HEK293 (cell line): ENCODE measurements around the gene OPCML.

Experiments
- CTCF ChIA-PET: fragments of 350-600 bp; formaldehyde crosslinking; extraction: SDS; loops from one replicate; lab custom pipeline; 2021; ENCODE audit warnings: antibody characterized with exemption; lab: Yijun Ruan, JAX
- POLR2A ChIA-PET: fragments of 300-600 bp; formaldehyde crosslinking; extraction: SDS; loops from one replicate; lab custom pipeline; 2020; ENCODE audit warnings: antibody characterized with exemption, inconsistent platforms; lab: Yijun Ruan, JAX
- H3K27ac ChIP-seq: fragments of 200-500 bp; sonication (Bioruptor generic); 2 replicates; pipeline ENCODE4 v1.5.1; 2014; ENCODE audit warnings: low read depth, low read length, control low read depth, inconsistent platforms; ENCODE audit errors: extremely low read depth
- H3K36me3 ChIP-seq, 2 experiments: fragments of 200-500 bp in 1 of 2; sonication (Bioruptor generic) in 1 of 2; 1 replicate in 1 of 2; 2 replicates in 1 of 2; pipeline ENCODE4 v1.5.1; 2014 to 2017; ENCODE audit warnings: inconsistent platforms in 2 of 2, low read length in 2 of 2; ENCODE audit not compliant: control insufficient read depth in 2 of 2, insufficient read depth in 1 of 2
- H3K4me1 ChIP-seq: fragments of 200-500 bp; sonication (Bioruptor generic); 2 replicates; pipeline ENCODE4 v1.5.1; 2014; ENCODE audit warnings: mild to moderate bottlenecking, low read length, inconsistent platforms; ENCODE audit not compliant: control insufficient read depth, insufficient read depth
- H3K4me3 ChIP-seq: 2 replicates; pipeline ENCODE4 v1.5.1; 2011; ENCODE audit warnings: low read depth, mild to moderate bottlenecking, control low read depth, low read length, moderate library complexity
- H3K9me3 ChIP-seq: fragments of 200-500 bp; sonication (Bioruptor generic); 2 replicates; pipeline ENCODE4 v1.5.1; 2014; ENCODE audit warnings: low read depth, low read length, inconsistent platforms; ENCODE audit not compliant: control insufficient read depth, insufficient read depth
- GLIS2 ChIP-seq: fragments of 450-650 bp; formaldehyde crosslinking; IDR thresholded peaks from 2 replicates; pipeline ENCODE4 v1.5.1; 2016; ENCODE audit warnings: missing biosample characterization, missing genetic modification characterization
- HOXA7 ChIP-seq: sonication (generic); formaldehyde crosslinking; IDR thresholded peaks from 2 replicates; pipeline ENCODE4 v1.8.1; 2022; ENCODE audit warnings: missing genetic modification reagents, borderline replicate concordance
- HOXD13 ChIP-seq: sonication (generic); formaldehyde crosslinking; IDR thresholded peaks from 2 replicates; pipeline ENCODE4 v1.8.0; 2022; ENCODE audit warnings: missing genetic modification reagents, borderline replicate concordance
- IKZF3 ChIP-seq: fragments of 450-650 bp; IDR thresholded peaks from 2 replicates; pipeline ENCODE4 v1.5.0; 2018; ENCODE audit warnings: missing biosample characterization, mild to moderate bottlenecking, missing genetic modification characterization, moderate library complexity
- KLF1 ChIP-seq: fragments of 450-650 bp; formaldehyde crosslinking; IDR thresholded peaks from 2 replicates; pipeline ENCODE4 v1.5.1; 2016; ENCODE audit warnings: missing biosample characterization, missing genetic modification characterization
- MEIS1 ChIP-seq: sonication (generic); formaldehyde crosslinking; IDR thresholded peaks from 2 replicates; pipeline ENCODE4 v1.8.1; 2022; ENCODE audit warnings: missing genetic modification reagents, mild to moderate bottlenecking, borderline replicate concordance
- PRDM6 ChIP-seq: fragments of 450-650 bp; formaldehyde crosslinking; IDR thresholded peaks from 2 replicates; pipeline ENCODE4 v1.5.1; 2017; ENCODE audit warnings: missing biosample characterization, missing genetic modification characterization
- SP3 ChIP-seq: fragments of 450-650 bp; formaldehyde crosslinking; IDR thresholded peaks from 2 replicates; pipeline ENCODE4 v1.5.1; 2016; ENCODE audit warnings: missing biosample characterization, missing genetic modification characterization
- ZBTB1 ChIP-seq: fragments of 450-650 bp; formaldehyde crosslinking; IDR thresholded peaks from 2 replicates; pipeline ENCODE4 v1.5.1; 2016; ENCODE audit warnings: missing biosample characterization, missing genetic modification characterization
- ZBTB10 ChIP-seq: fragments of 450-650 bp; formaldehyde crosslinking; IDR thresholded peaks from 2 replicates; pipeline ENCODE4 v1.5.1; 2016; ENCODE audit warnings: missing biosample characterization, missing genetic modification characterization
- ZBTB26 ChIP-seq: fragments of 450-650 bp; formaldehyde crosslinking; optimal IDR thresholded peaks from 2 replicates; pipeline ENCODE3; 2016; ENCODE audit warnings: missing biosample characterization, mild to moderate bottlenecking, missing genetic modification characterization
- ZBTB7A ChIP-seq: fragments of 450-650 bp; formaldehyde crosslinking; IDR thresholded peaks from 2 replicates; pipeline ENCODE4 v1.5.1; 2016; ENCODE audit warnings: low read depth, missing biosample characterization, missing genetic modification characterization
- ZNF112 ChIP-seq: fragments of 450-650 bp; formaldehyde crosslinking; IDR thresholded peaks from 2 replicates; pipeline ENCODE4 v1.5.0; 2017; ENCODE audit warnings: missing biosample characterization, missing genetic modification characterization
- ZNF133 ChIP-seq: fragments of 450-650 bp; formaldehyde crosslinking; IDR thresholded peaks from 2 replicates; pipeline ENCODE4 v1.5.1; 2016; ENCODE audit warnings: missing biosample characterization, missing genetic modification characterization
- ZNF146 ChIP-seq: fragments of 450-650 bp; formaldehyde crosslinking; IDR thresholded peaks from 2 replicates; pipeline ENCODE4 v1.5.1; 2016; ENCODE audit warnings: missing biosample characterization, missing genetic modification characterization
- ZNF19 ChIP-seq: fragments of 450-650 bp; formaldehyde crosslinking; IDR thresholded peaks from 2 replicates; pipeline ENCODE4; 2016; ENCODE audit warnings: missing biosample characterization, missing genetic modification characterization, low read depth
- ZNF202 ChIP-seq: fragments of 450-650 bp; formaldehyde crosslinking; IDR thresholded peaks from 2 replicates; pipeline ENCODE4 v1.5.1; 2016; ENCODE audit warnings: missing biosample characterization, missing genetic modification characterization, borderline replicate concordance
- ZNF248 ChIP-seq: fragments of 450-650 bp; formaldehyde crosslinking; IDR thresholded peaks from 2 replicates; pipeline ENCODE4 v1.5.1; 2017; ENCODE audit warnings: missing biosample characterization, missing genetic modification characterization
- ZNF324 ChIP-seq: fragments of 450-650 bp; formaldehyde crosslinking; IDR thresholded peaks from 2 replicates; pipeline ENCODE4 v1.5.1; 2016; ENCODE audit warnings: missing biosample characterization, missing genetic modification characterization
- ZNF362 ChIP-seq: fragments of 450-650 bp; formaldehyde crosslinking; IDR thresholded peaks from 2 replicates; pipeline ENCODE4 v1.5.1; 2016; ENCODE audit warnings: missing biosample characterization, missing genetic modification characterization
- ZNF366 ChIP-seq: fragments of 450-650 bp; formaldehyde crosslinking; conservative IDR thresholded peaks from 2 replicates; pipeline ENCODE4 v1.5.1; 2016; ENCODE audit warnings: missing biosample characterization, missing genetic modification characterization
- ZNF514 ChIP-seq: fragments of 450-650 bp; formaldehyde crosslinking; IDR thresholded peaks from 2 replicates; pipeline ENCODE4 v1.5.1; 2016; ENCODE audit warnings: missing biosample characterization, missing genetic modification characterization
- ZNF521 ChIP-seq: fragments of 450-650 bp; formaldehyde crosslinking; IDR thresholded peaks from 2 replicates; pipeline ENCODE4 v1.5.1; 2017; ENCODE audit warnings: missing biosample characterization, mild to moderate bottlenecking, missing genetic modification characterization
- ZNF610 ChIP-seq: fragments of 450-650 bp; formaldehyde crosslinking; IDR thresholded peaks from 2 replicates; pipeline ENCODE4 v1.5.1; 2016; ENCODE audit warnings: missing biosample characterization, missing genetic modification characterization, borderline replicate concordance
- ZNF658 ChIP-seq: fragments of 450-650 bp; formaldehyde crosslinking; IDR thresholded peaks from 2 replicates; pipeline ENCODE4; 2016; ENCODE audit warnings: missing biosample characterization, missing genetic modification characterization
- ZNF76 ChIP-seq: fragments of 450-650 bp; formaldehyde crosslinking; IDR thresholded peaks from 2 replicates; pipeline ENCODE4; 2016; ENCODE audit warnings: low read depth, missing biosample characterization, missing genetic modification characterization, borderline replicate concordance
- ZSCAN4 ChIP-seq: fragments of 450-650 bp; formaldehyde crosslinking; IDR thresholded peaks from 2 replicates; pipeline ENCODE4 v1.5.1; 2017; ENCODE audit warnings: missing biosample characterization, missing genetic modification characterization

The OPCML gene

GRCh38 chr11:132901638-132902471 is 630.4 kb downstream of the OPCML start:
- no peaks in the 10 kb centered on the region for H3K4me1 ChIP-seq
- CTCF ChIA-PET: interaction anchor here (0.6 kb wide), 1 partner anchor 8 kb away, joined by 3 read pairs; no protein-coding TSS in a partner anchor

GRCh38 chr11:132898676-132899075 is 633.6 kb downstream of the OPCML start:
- POLR2A ChIA-PET: no interaction called here
- Histone ChIP-seq H3K4me3 (no peak overlapping the region), H3K9me3 (no peaks in the 10 kb centered on the region), H3K4me1 (no peaks in the 10 kb centered on the region), H3K27ac (no peak overlapping the region), H3K36me3 (no peaks in the 10 kb centered on the region)
- CTCF ChIA-PET: no interaction called here
- TF ChIP-seq ZNF658 (tag by site-specific recombination) (no peak), ZNF19 (no peak), ZNF146 (tag by site-specific recombination) (no peak), ZNF202 (tag by site-specific recombination) (no peak), IKZF3 (no peak), ZSCAN4 (no peak), ZNF76 (no peak), ZNF366 (tag by site-specific recombination) (no peak), ZNF610 (tag by site-specific recombination) (no peak), ZNF248 (tag by site-specific recombination) (no peak), ZNF324 (tag by site-specific recombination) (no peak)

More at GRCh38 chr11:132901638-132902471, 630.4 kb downstream of the OPCML start:
- H3K4me3 ChIP-seq: no peak overlapping the region
- POLR2A ChIA-PET: no interaction called here
- H3K36me3 ChIP-seq: no peaks in the 10 kb centered on the region
- no peak overlapping the region for H3K27ac ChIP-seq
- no peak for TF ChIP-seq ZBTB7A
- TF ChIP-seq ZNF362 (tag by site-specific recombination): no peak
- no peak for TF ChIP-seq ZBTB1
- TF ChIP-seq ZBTB10 (tag by site-specific recombination): no peak
- TF ChIP-seq GLIS2 (tag by site-specific recombination): no peak
- no peak for TF ChIP-seq ZBTB26 (tag by site-specific recombination)
- TF ChIP-seq PRDM6 (tag by site-specific recombination): no peak
- no peak for TF ChIP-seq ZNF521
- TF ChIP-seq ZNF133 (tag by site-specific recombination): no peak
- no peak for TF ChIP-seq SP3
- TF ChIP-seq HOXA7 (CRISPR knock-in tag): no peak
- no peak for TF ChIP-seq ZNF514 (tag by site-specific recombination)
- no peak for TF ChIP-seq KLF1 (tag by site-specific recombination)
- no peak for TF ChIP-seq HOXD13 (CRISPR knock-in tag)
- no peak for TF ChIP-seq MEIS1
- no peak for TF ChIP-seq ZNF112 (tag by site-specific recombination)
- H3K9me3 ChIP-seq: no peaks in the 10 kb centered on the region
